GM19438 (cell line): Measurements from ENCODE around the gene EXOC2.

ENCODE experiments used
- ATAC-seq: cut with Tn5 transposase; IDR thresholded peaks from one replicate; pipeline ENCODE4 v1.9.1; 2021; ENCODE audit warnings: low read depth; ENCODE audit not compliant: unreplicated experiment

The EXOC2 gene

GRCh38 chr6:475314-475713, 217.6 kb downstream of the EXOC2 start:
- no peak for ATAC-seq

- ATAC-seq: peak; percentile 68
Observed at GRCh38 chr6:474453-475185, 218.3 kb downstream of the EXOC2 start.

- ATAC-seq: no peak
Observed at GRCh38 chr6:473768-474452, 219.0 kb downstream of the EXOC2 start.

- ATAC-seq: no peak
Observed at GRCh38 chr6:473356-473755, 219.6 kb downstream of the EXOC2 start.

GRCh38 chr6:470901-471448, 222.0 kb downstream of the EXOC2 start:
- no peak for ATAC-seq

- ATAC-seq: no peak
Observed at GRCh38 chr6:470051-470900, 222.7 kb downstream of the EXOC2 start.

GRCh38 chr6:467671-468082, 225.3 kb downstream of the EXOC2 start:
- no peak for ATAC-seq

- no peak for ATAC-seq
Observed at GRCh38 chr6:467111-467510, 225.8 kb downstream of the EXOC2 start.

GRCh38 chr6:466564-466963, 226.4 kb downstream of the EXOC2 start:
- ATAC-seq: no peak

GRCh38 chr6:465531-466348, 227.2 kb downstream of the EXOC2 start:
- no peak for ATAC-seq

- no peak for ATAC-seq
Observed at GRCh38 chr6:456887-457286, 236.1 kb downstream of the EXOC2 start.

GRCh38 chr6:456358-456867, 236.5 kb downstream of the EXOC2 start:
- ATAC-seq: no peak

GRCh38 chr6:455835-456234, 237.1 kb downstream of the EXOC2 start:
- ATAC-seq: no peak

- no peak for ATAC-seq
Observed at GRCh38 chr6:455006-455585, 237.8 kb downstream of the EXOC2 start.

GRCh38 chr6:454148-454991, 238.6 kb downstream of the EXOC2 start:
- ATAC-seq: no peak

- ATAC-seq: no peak
Observed at GRCh38 chr6:453152-453551, 239.8 kb downstream of the EXOC2 start.

GRCh38 chr6:452301-453067, 240.5 kb downstream of the EXOC2 start:
- ATAC-seq: no peak

GRCh38 chr6:451847-452246, 241.1 kb downstream of the EXOC2 start:
- no peak for ATAC-seq
